IMR-90 (cell line): ENCODE data around the gene GSE1. TPM values are rescaled to one million over a fixed set of nuclear protein-coding genes. Genes with fewer than 3 reads are reported as not detected.

Experiments used
- ATAC-seq: fragments of 200-7000 bp; cut with Tn5 transposase; 2 replicates; pipeline ENCODE4 v1.9.1; 2020; ENCODE audit warnings: low read depth, mild to moderate bottlenecking, moderate library complexity
- BruUV-seq: library from RNA; stranded (reverse); fragments of 400-500 nt; replicated peaks from 2 replicates; lab custom pipeline; 2021; lab: Mats Ljungman, UMichigan
- CTCF ChIA-PET: fragments of 300-600 bp; formaldehyde crosslinking; extraction: SDS; loops from one replicate; lab custom pipeline; 2021; ENCODE audit warnings: antibody characterized with exemption; lab: Yijun Ruan, JAX
- POLR2A ChIA-PET: fragments of 300-600 bp; sonication (Branson Sonifier 250); formaldehyde crosslinking; loops from one replicate; lab custom pipeline; 2022; ENCODE audit warnings: antibody characterized with exemption; ENCODE audit not compliant: unreplicated experiment; lab: Charles Lee
- DNase-seq: peaks from one replicate; pipeline ENCODE4 v3.0.0; 2013
- H2AFZ ChIP-seq: replicated peaks from 2 replicates; pipeline ENCODE3; 2013; ENCODE audit warnings: low read length, mild to moderate bottlenecking; ENCODE audit not compliant: poor library complexity
- H2AK5ac ChIP-seq: 2 replicates; pipeline ENCODE4 v1.6.1; 2013; ENCODE audit warnings: low read depth, low read length, inconsistent platforms
- H2AK9ac ChIP-seq: replicated peaks from 2 replicates; pipeline ENCODE3; 2013; ENCODE audit warnings: mild to moderate bottlenecking, low read depth, low read length, moderate library complexity; ENCODE audit not compliant: poor library complexity
- H2BK120ac ChIP-seq: 2 replicates; pipeline ENCODE4 v1.6.1; 2013; ENCODE audit warnings: low read depth, low read length, inconsistent platforms
- H2BK15ac ChIP-seq: 3 replicates; pipeline ENCODE4 v1.6.1; 2013; ENCODE audit warnings: low read depth, low read length, inconsistent platforms
- H2BK20ac ChIP-seq: 2 replicates; pipeline ENCODE4 v1.6.1; 2013; ENCODE audit warnings: low read depth, mild to moderate bottlenecking, inconsistent platforms, low read length, moderate library complexity
- H2BK5ac ChIP-seq: 2 replicates; pipeline ENCODE4 v1.6.1; 2013; ENCODE audit warnings: mild to moderate bottlenecking, low read depth, low read length, inconsistent platforms; ENCODE audit not compliant: poor library complexity, severe bottlenecking
- H3K14ac ChIP-seq: replicated peaks from 2 replicates; pipeline ENCODE4 v1.6.1; 2013; ENCODE audit warnings: low read depth, low read length, inconsistent platforms
- H3K18ac ChIP-seq: 2 replicates; pipeline ENCODE4 v1.6.1; 2013; ENCODE audit warnings: low read depth, low read length, control low read depth
- H3K23ac ChIP-seq: 2 replicates; pipeline ENCODE4 v1.6.1; 2013; ENCODE audit warnings: low read depth, low read length, inconsistent platforms
- H3K27ac ChIP-seq: 2 replicates; pipeline ENCODE4 v1.5.1; 2013; ENCODE audit warnings: mild to moderate bottlenecking, control low read depth, low read length; ENCODE audit not compliant: insufficient read depth
- H3K27me3 ChIP-seq: 2 replicates; pipeline ENCODE4 v1.6.1; 2013; ENCODE audit warnings: low read length; ENCODE audit not compliant: control insufficient read depth, insufficient read depth
- H3K36me3 ChIP-seq: 2 replicates; pipeline ENCODE4 v1.6.1; 2013; ENCODE audit warnings: low read length, mixed read lengths; ENCODE audit not compliant: control insufficient read depth, insufficient read depth
- H3K4ac ChIP-seq: 2 replicates; pipeline ENCODE4 v1.6.1; 2013; ENCODE audit warnings: low read depth, low read length, inconsistent platforms
- H3K4me1 ChIP-seq: 2 replicates; pipeline ENCODE4 v1.6.1; 2013; ENCODE audit warnings: low read length, mixed read lengths; ENCODE audit not compliant: control insufficient read depth, insufficient read depth
- H3K4me2 ChIP-seq: 2 replicates; pipeline ENCODE4 v1.6.1; 2013; ENCODE audit warnings: low read depth, mild to moderate bottlenecking, control low read depth, low read length, moderate library complexity
- H3K4me3 ChIP-seq: 2 replicates; pipeline ENCODE4 v1.5.1; 2013; ENCODE audit warnings: low read depth, mild to moderate bottlenecking, control low read depth, low read length, moderate library complexity; ENCODE audit not compliant: insufficient read depth
- H3K56ac ChIP-seq: 2 replicates; pipeline ENCODE4 v1.6.1; 2013; ENCODE audit warnings: low read length, inconsistent platforms; ENCODE audit not compliant: insufficient read depth; ENCODE audit errors: extremely low read depth
- H3K79me1 ChIP-seq, 2 experiments: 2 replicates each; pipeline ENCODE4 v1.6.1; 2013; ENCODE audit warnings: low read length in 2 of 2, inconsistent platforms in 1 of 2, low read depth in 1 of 2
- H3K9ac ChIP-seq: 2 replicates; pipeline ENCODE4 v1.6.1; 2013; ENCODE audit warnings: low read depth, low read length, control low read depth
- H3K9me1 ChIP-seq: 2 replicates; pipeline ENCODE4 v1.6.1; 2013; ENCODE audit warnings: low read length, inconsistent platforms; ENCODE audit not compliant: insufficient read depth
- H3K9me3 ChIP-seq: 2 replicates; pipeline ENCODE4 v1.6.1; 2013; ENCODE audit warnings: low read length; ENCODE audit not compliant: control insufficient read depth, insufficient read depth
- H4K20me1 ChIP-seq: 2 replicates; pipeline ENCODE4 v1.6.1; 2013; ENCODE audit warnings: low read length, inconsistent platforms; ENCODE audit not compliant: insufficient read depth
- H4K5ac ChIP-seq: 2 replicates; pipeline ENCODE4 v1.6.1; 2013; ENCODE audit warnings: mild to moderate bottlenecking, low read depth, low read length, control low read depth
- H4K8ac ChIP-seq, 2 experiments: 2 replicates each; pipeline ENCODE4 v1.6.1; 2013; ENCODE audit warnings: low read depth in 2 of 2, low read length in 2 of 2, control low read depth in 1 of 2, inconsistent platforms in 1 of 2
- H4K91ac ChIP-seq: 2 replicates; pipeline ENCODE4 v1.6.1; 2013; ENCODE audit warnings: low read depth, low read length, inconsistent platforms; ENCODE audit not compliant: insufficient read depth
- USF2 ChIP-seq: fragments of 150-350 bp; IDR thresholded peaks from 2 replicates; pipeline ENCODE4 v1.6.1; 2017; ENCODE audit warnings: mild to moderate bottlenecking, antibody characterized with exemption, low read length, low read depth
- WGBS, 2 experiments: methylation state at CpG; one replicate each; pipeline versions ENCODE4 v1.1.5 to v1.1.7; 2013; ENCODE audit warnings: missing lambda C conversion rate in 2 of 2; ENCODE audit not compliant: insufficient read length in 1 of 2; ENCODE audit errors: extremely low coverage in 2 of 2; 5-methylcytosine and 5-hydroxymethylcytosine counted together
- dilution Hi-C: fragments of 300-500 bp; cut with HindIII; formaldehyde crosslinking; loops from one replicate; pipeline ENCODE4 v1.14.3; 2018; ENCODE audit warnings: low sequenced_read_pairs; ENCODE audit not compliant: unreplicated experiment
- in situ Hi-C: fragments of 300-500 bp; cut with MboI; formaldehyde crosslinking; loops from 3 replicates; pipeline ENCODE4 v1.14.3; 2019; ENCODE audit warnings: low sequenced_read_pairs, inconsistent platforms, mixed read lengths
- intact Hi-C: fragments of 100-400 bp; cut with micrococcal nuclease; formaldehyde crosslinking; loops from 2 replicates; pipeline ENCODE4 v1.10.0; 2022
- polyA plus RNA-seq, 3 experiments: library from polyadenylated mRNA; depleted of rRNA; stranded (reverse); fragments of >200 nt; gene quantifications; 2 replicates each; pipeline ENCODE4 v1.2.3, GENCODE V29; 2012; ENCODE audit warnings: low replicate concordance in 1 of 3
- total RNA-seq: library from RNA; depleted of rRNA; stranded (reverse); fragments of >200 nt; gene quantifications from 2 replicates; pipeline ENCODE4 v1.2.3, GENCODE V29; 2012

The GSE1 gene
- total and polyA plus RNA-seq, 2 of the 4 experiments (the other 2 are of a cell fraction), result 14.9 to 25.5 TPM

GRCh38 chr16:85609539-85609938 lies 3.6 kb upstream of the GSE1 start:
- peaks cover 68% of the 10 kb centered on the region for H4K20me1 ChIP-seq
- peak overlapping the region; percentile 83; the same call in 1 of the 2 replicates for H2AK5ac ChIP-seq
- DNase-seq (no peak), ATAC-seq (no peak)
- H2BK15ac ChIP-seq, result no peak overlapping the region
- no peaks in the 10 kb centered on the region for H3K9me3 ChIP-seq
- H3K36me3 ChIP-seq, result no peaks in the 10 kb centered on the region
- no CpG with 5 or more reads among the region's 7 CpGs for WGBS, 2 experiments
- no TSS peak for BruUV-seq
- no peak overlapping the region for H2AFZ ChIP-seq
- H3K9me1 ChIP-seq, result peaks cover 3% of the 10 kb centered on the region; the same call in 1 of the 2 replicates
- H3K14ac ChIP-seq, result no peak overlapping the region
- H3K23ac ChIP-seq, result no peak overlapping the region
- dilution Hi-C loops, result no loop called here
- in situ Hi-C loops, result no loop called here
- no peak overlapping the region for H3K18ac ChIP-seq
- H2BK20ac ChIP-seq, result no peak overlapping the region
- intact Hi-C loops, result no loop called here
- no peak overlapping the region for H3K56ac ChIP-seq
- peaks cover 13% of the 10 kb centered on the region for H3K4me1 ChIP-seq
- no peak overlapping the region for H2BK120ac ChIP-seq
- no peak overlapping the region for H3K4me2 ChIP-seq
- no peak overlapping the region for H3K4ac ChIP-seq
- no peak overlapping the region for H4K8ac ChIP-seq
- no peak overlapping the region for H3K4me3 ChIP-seq
- TF ChIP-seq USF2, result no peak
- peaks cover 13 to 43% of the 10 kb centered on the region in 2 experiments; a peak in 3 of 4 replicates for H3K79me1 ChIP-seq
- H3K27ac ChIP-seq, result no peak overlapping the region
- H3K27me3 ChIP-seq, result no peaks in the 10 kb centered on the region
- no peak overlapping the region for H2AK9ac ChIP-seq
- no peak overlapping the region; the same call in 1 of the 2 replicates for H4K91ac ChIP-seq
- POLR2A ChIA-PET, result no interaction called here
- H3K9ac ChIP-seq, result no peak overlapping the region
- CTCF ChIA-PET, result interaction anchor here (0.6 to 1.6 kb wide), 5 partner anchors 56 to 504 kb away, joined by 3 to 4 read pairs (median 3); no protein-coding TSS in a partner anchor
- no peak overlapping the region for H4K5ac ChIP-seq
- no peak overlapping the region for H2BK5ac ChIP-seq
